DND-41 (cell line): Measurements from ENCODE around the gene CLDND1.

ENCODE experiments used
- ATAC-seq: fragments of 200-7000 bp; cut with Tn5 transposase; 3 replicates; pipeline ENCODE4 v1.9.1; 2021; ENCODE audit warnings: low read depth; ENCODE audit not compliant: insufficient read depth
- DNase-seq: peaks from one replicate; pipeline ENCODE4 v3.0.0-alpha.2; 2020
- H2AFZ ChIP-seq: 2 replicates; pipeline ENCODE4 v1.6.0; 2012; ENCODE audit warnings: low read depth, low read length
- H3K27ac ChIP-seq: 2 replicates; pipeline ENCODE4 v1.5.1; 2012; ENCODE audit warnings: low read length, inconsistent platforms
- H3K27me3 ChIP-seq: fragments of 200-600 bp; sonication (generic); 2 replicates; pipeline ENCODE4 v1.6.0; 2012; ENCODE audit warnings: low read length, mild to moderate bottlenecking, inconsistent platforms; ENCODE audit not compliant: insufficient read depth, poor library complexity
- H3K36me3 ChIP-seq: 2 replicates; pipeline ENCODE4 v1.5.1; 2012; ENCODE audit warnings: low read length, inconsistent platforms; ENCODE audit not compliant: insufficient read depth
- H3K4me1 ChIP-seq: 2 replicates; pipeline ENCODE4 v1.5.1; 2012; ENCODE audit warnings: mild to moderate bottlenecking, low read length; ENCODE audit not compliant: insufficient read depth
- H3K4me2 ChIP-seq: 2 replicates; pipeline ENCODE4 v1.6.0; 2012; ENCODE audit warnings: mild to moderate bottlenecking, moderate library complexity, low read length, inconsistent platforms; ENCODE audit not compliant: insufficient read depth
- H3K4me3 ChIP-seq, 2 experiments: fragments of 200-600 bp in 1 of 2; shearing (Covaris generic) in 1 of 2; 2 replicates each; pipeline ENCODE4 v1.5.1; 2012 to 2016; ENCODE audit warnings: inconsistent platforms in 2 of 2, low read length in 2 of 2, mild to moderate bottlenecking in 2 of 2, low read depth in 1 of 2, moderate library complexity in 1 of 2
- H3K79me2 ChIP-seq: 2 replicates; pipeline ENCODE4 v1.6.0; 2012; ENCODE audit warnings: low read length, inconsistent platforms; ENCODE audit not compliant: insufficient read depth
- H3K9ac ChIP-seq: 2 replicates; pipeline ENCODE4 v1.6.0; 2012; ENCODE audit warnings: low read depth, mild to moderate bottlenecking, inconsistent platforms, low read length, moderate library complexity
- H3K9me3 ChIP-seq: 2 replicates; pipeline ENCODE4 v1.5.1; 2012; ENCODE audit warnings: low read length, moderate library complexity, mild to moderate bottlenecking, inconsistent platforms; ENCODE audit not compliant: insufficient read depth, severe bottlenecking
- H4K20me1 ChIP-seq: 2 replicates; pipeline ENCODE4 v1.6.0; 2012; ENCODE audit warnings: low read length; ENCODE audit not compliant: insufficient read depth
- EZH2 ChIP-seq: IDR thresholded peaks from 3 replicates; pipeline ENCODE4 v1.6.1; 2012; ENCODE audit warnings: borderline replicate concordance, low read depth, mild to moderate bottlenecking, moderate library complexity, low read length, inconsistent platforms; ENCODE audit not compliant: severe bottlenecking
- TF ChIP-seq, protein P1 (sequence below): IDR thresholded peaks from 2 replicates; pipeline ENCODE4 v1.5.1; 2012; ENCODE audit warnings: borderline replicate concordance, low read length, moderate library complexity, mild to moderate bottlenecking; ENCODE audit not compliant: poor library complexity, severe bottlenecking; ENCODE audit errors: extremely low read depth

The CLDND1 gene

DNA sequence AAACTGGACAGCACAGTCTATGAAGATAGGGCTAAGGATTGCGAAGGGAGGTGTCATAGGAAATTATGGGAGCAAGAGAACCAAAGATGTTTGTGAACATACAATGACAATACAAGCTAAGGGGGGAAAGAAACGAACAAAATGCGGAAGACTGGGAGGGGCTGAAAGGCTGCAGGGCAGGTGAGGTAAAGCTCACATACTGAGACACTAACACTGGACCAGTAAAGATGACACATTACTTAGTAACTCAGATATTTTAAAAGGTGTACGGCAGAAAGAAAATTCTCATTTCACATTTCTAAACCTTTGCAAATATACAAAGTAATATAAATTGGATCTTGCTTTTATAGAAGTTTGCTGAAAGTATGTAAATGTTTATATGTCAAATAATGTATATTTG, 10.1 kb downstream of the CLDND1 start:
- no peak overlapping the region for H3K4me2 ChIP-seq
- no peaks in the 10 kb centered on the region for H3K9me3 ChIP-seq
- DNase-seq (no peak), ATAC-seq (no peak)
- no peak overlapping the region for H2AFZ ChIP-seq
- H3K36me3 ChIP-seq = peaks cover 27% of the 10 kb centered on the region
- H3K4me1 ChIP-seq = no peaks in the 10 kb centered on the region
- H3K79me2 ChIP-seq = no peaks in the 10 kb centered on the region
- H3K27ac ChIP-seq = no peak overlapping the region
- no peak overlapping the region for H3K9ac ChIP-seq
- no peak overlapping the region for H3K4me3 ChIP-seq
- TF ChIP-seq, protein P1, sequence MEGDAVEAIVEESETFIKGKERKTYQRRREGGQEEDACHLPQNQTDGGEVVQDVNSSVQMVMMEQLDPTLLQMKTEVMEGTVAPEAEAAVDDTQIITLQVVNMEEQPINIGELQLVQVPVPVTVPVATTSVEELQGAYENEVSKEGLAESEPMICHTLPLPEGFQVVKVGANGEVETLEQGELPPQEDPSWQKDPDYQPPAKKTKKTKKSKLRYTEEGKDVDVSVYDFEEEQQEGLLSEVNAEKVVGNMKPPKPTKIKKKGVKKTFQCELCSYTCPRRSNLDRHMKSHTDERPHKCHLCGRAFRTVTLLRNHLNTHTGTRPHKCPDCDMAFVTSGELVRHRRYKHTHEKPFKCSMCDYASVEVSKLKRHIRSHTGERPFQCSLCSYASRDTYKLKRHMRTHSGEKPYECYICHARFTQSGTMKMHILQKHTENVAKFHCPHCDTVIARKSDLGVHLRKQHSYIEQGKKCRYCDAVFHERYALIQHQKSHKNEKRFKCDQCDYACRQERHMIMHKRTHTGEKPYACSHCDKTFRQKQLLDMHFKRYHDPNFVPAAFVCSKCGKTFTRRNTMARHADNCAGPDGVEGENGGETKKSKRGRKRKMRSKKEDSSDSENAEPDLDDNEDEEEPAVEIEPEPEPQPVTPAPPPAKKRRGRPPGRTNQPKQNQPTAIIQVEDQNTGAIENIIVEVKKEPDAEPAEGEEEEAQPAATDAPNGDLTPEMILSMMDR = no peak
- TF ChIP-seq EZH2 = no peak
- H4K20me1 ChIP-seq = no peaks in the 10 kb centered on the region
- no peaks in the 10 kb centered on the region for H3K27me3 ChIP-seq

DNA sequence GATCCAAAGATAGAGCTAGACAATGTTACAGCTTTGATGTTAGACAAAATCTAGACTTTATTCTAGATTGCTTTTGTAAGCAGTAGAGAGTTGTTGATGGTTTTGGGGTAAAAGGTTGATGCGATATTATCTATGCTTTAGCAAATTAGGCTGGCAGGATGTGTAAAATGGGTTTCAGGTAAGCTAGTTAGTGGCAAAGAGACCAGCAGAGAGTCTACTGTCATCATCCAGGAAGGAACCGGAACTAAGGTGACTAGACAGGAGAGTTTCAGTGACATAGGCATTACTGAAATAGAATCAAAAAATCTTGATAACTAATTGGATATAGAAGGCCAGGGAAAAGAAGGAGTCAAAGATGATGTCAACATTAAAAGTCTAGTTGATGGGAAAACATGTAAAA, 14.1 kb downstream of the CLDND1 start:
- no peak for ATAC-seq
- no peak overlapping the region for H3K4me2 ChIP-seq
- H3K27me3 ChIP-seq = no peaks in the 10 kb centered on the region
- no peak overlapping the region for H3K4me3 ChIP-seq
- no peaks in the 10 kb centered on the region for H4K20me1 ChIP-seq
- TF ChIP-seq EZH2 = no peak
- TF ChIP-seq, protein P1 = no peak
- DNase-seq = no peak
- H3K27ac ChIP-seq = no peak overlapping the region
- H3K36me3 ChIP-seq = no peaks in the 10 kb centered on the region
- no peaks in the 10 kb centered on the region for H3K9me3 ChIP-seq
- H3K4me1 ChIP-seq = no peaks in the 10 kb centered on the region
- H2AFZ ChIP-seq = no peak overlapping the region
- H3K9ac ChIP-seq = no peak overlapping the region
- H3K79me2 ChIP-seq = no peaks in the 10 kb centered on the region

DNA sequence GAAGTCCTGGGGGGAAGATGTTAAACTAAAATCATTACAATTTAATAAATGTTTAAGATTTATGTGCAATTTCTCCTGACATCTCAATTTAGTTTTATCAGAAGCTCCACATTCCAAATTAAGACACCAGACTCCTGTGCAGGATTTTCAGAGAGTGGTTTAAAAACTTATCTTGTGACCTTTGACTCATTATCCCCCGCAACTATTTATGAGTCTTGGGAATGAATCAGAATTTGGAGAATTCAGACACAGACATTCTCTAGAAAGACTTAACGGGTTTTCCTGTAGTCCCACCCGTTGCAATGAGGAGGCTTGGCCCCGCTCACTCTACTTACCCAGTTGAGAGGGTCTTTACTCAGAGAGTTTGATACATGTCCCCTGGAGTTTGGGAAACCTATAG, 18.2 kb downstream of the CLDND1 start:
- H3K27ac ChIP-seq = no peak overlapping the region
- no peaks in the 10 kb centered on the region for H4K20me1 ChIP-seq
- DNase-seq (no peak), ATAC-seq (no peak)
- no peak overlapping the region for H3K4me3 ChIP-seq
- no peaks in the 10 kb centered on the region for H3K79me2 ChIP-seq
- no peaks in the 10 kb centered on the region for H3K36me3 ChIP-seq
- H3K4me1 ChIP-seq = no peaks in the 10 kb centered on the region
- H3K9ac ChIP-seq = no peak overlapping the region
- H3K9me3 ChIP-seq = no peaks in the 10 kb centered on the region
- no peak overlapping the region for H3K4me2 ChIP-seq
- no peak for TF ChIP-seq EZH2
- TF ChIP-seq, protein P1 = no peak
- H3K27me3 ChIP-seq = no peaks in the 10 kb centered on the region
- H2AFZ ChIP-seq = no peak overlapping the region

DNA sequence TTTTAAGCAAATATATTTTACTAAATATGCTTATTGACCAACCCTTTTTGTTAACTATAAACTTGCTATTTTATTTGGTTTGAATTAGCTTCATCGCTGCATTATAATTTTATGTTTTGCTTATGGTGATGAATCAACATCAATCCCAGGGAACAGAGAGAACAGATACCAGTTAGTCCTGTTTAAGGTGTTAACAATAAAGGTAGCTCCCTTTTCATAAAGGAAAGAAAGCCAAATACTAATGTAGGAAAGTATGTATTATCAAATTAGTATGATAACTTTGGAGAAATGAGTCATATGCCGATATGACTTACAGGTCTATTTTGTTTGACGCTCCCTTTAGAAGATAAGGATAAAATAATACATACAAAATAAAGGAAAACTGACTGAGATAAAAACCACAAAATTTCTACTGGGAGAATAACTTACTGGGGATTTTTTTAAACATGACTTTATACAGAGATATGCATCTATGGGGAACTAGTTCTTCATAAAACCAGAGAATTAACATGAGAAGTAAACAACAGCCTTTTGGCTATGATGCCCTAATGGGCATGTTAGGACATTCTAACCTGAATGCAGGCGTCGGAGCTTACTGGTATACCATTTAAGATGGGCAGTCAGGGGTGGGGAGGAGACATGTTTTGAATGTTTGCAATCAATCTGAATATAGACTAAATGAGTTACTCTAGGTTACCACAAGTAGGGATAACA, 20.7 kb downstream of the CLDND1 start:
- ATAC-seq = no peak
- Histone ChIP-seq H3K79me2 (no peaks in the 10 kb centered on the region), H3K4me1 (no peaks in the 10 kb centered on the region), H3K9ac (no peak overlapping the region), H3K4me2 (no peak overlapping the region), H2AFZ (no peak overlapping the region), H3K27ac (no peak overlapping the region), H3K27me3 (no peaks in the 10 kb centered on the region), H3K9me3 (no peaks in the 10 kb centered on the region), H3K36me3 (no peaks in the 10 kb centered on the region), H3K4me3 (no peak overlapping the region), H4K20me1 (no peaks in the 10 kb centered on the region)
- no peak for TF ChIP-seq EZH2
- TF ChIP-seq, protein P1 = no peak
- DNase-seq = no peak
